HG03025 (cell line): Measurements from ENCODE around the gene BTK.

Source experiments
- ATAC-seq: cut with Tn5 transposase; IDR thresholded peaks from one replicate; pipeline ENCODE4 v1.9.1; 2021; ENCODE audit warnings: mild to moderate bottlenecking, moderate library complexity; ENCODE audit not compliant: unreplicated experiment, low FRiP score

BTK gene

GRCh38 chrX:101394372-101394771 is 8.4 kb upstream of the BTK start:
- ATAC-seq = no peak

DNA sequence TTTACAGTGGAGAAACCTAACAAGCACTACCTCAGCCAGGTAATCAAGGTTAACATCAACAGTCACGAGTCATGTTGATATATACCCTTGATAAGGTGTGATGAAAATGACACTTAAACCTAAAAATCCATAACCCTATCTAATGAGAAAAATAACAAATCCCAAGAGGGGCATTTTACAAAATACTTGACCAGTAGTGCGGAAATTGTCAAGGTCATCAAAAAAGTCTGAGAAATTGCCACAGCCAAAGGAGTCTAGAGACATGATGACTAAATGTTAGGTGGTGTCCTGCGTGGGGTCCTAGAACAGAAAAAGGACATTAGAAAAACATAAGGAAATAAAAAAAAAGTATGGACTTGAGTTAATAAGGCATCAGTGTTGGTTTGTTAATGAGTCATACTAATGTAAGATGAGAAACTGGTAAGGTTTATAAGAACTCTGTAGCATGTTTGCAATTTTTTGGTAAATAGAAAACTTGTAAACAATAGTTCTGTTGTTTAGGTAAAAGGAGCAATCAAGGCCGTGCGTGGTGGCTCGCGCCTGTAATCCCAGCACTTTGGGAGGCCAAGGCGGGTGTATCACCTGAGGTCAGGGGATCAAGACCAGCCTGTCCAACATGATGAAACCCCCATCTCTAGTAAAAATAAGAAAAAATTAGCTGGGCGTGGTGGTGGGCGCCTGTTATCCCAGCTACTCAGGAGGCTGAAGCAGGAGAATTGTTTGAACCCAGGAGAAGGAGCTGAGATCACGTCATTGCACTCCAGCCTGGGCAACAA is 7.7 kb upstream of the BTK start:
- ATAC-seq = no peak

DNA sequence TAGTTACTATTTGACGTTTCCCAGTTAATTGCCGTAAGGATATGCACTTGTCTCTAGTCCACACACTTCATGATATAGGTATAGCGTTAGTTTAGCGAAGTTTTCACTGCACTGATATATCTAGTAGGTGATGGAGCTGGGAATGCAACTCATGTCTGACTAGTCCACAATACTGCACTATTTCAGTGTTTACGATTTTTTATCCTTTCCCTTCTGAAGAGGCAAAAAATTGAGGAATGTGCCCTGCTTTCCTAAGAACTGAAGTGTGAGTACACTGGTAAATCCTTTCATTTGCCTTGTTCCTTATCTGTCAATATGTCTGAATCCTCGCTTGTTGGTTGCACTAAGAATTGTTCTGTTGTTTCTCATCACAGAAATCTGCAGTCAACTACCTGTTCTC is 5.8 kb upstream of the BTK start:
- ATAC-seq = no peak

DNA sequence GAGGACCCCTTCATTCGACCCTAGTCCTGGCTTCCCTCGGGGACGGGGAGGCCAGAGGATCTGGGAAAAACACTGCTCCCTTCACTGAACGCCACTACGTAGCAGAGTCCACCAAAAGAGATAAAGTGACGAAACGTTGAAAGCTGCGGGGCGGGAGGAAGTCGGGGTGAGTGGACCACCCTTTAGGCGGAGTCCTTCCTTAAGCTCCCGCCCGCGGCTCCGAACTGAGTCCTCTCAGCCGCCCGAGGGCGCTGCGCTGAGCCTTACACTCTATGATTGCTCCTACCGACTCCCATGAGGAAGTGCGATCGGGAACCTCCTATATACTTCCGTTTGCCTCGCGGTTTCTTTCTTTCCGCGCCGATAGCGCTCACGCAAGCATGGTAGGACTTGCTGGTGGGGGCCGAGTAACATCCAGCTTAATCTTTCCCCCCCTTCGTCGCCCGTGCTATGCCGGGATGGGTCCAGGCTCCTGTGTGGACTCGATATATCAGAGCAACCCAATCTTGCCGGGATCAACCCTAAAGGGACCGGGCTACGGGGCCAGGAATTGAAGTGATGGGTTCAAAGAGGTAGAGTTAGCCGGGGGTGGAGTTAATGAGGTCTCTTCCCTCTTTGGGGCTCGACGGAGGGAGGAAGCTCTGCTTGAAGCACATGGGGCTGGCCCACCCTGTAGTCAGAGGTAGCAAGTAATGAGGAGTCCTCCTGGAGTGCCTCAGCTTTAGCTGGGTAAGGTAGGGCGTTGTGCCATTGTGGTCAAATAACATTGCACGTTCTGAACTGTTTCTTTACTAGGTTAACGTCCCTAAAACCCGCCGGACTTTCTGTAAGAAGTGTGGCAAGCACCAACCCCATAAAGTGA is 4.9 kb upstream of the BTK start, which contains the start of gene RPL36A:
Gene RPL36A, plus strand, starts transcription at position 348 of the 862 bp plus-strand sequence. Its CDS starts 33 bp downstream, at position 381.
- peak; percentile 68 for ATAC-seq

- no peak for ATAC-seq
Observed at GRCh38 chrX:101388604-101389003, 2.6 kb upstream of the BTK start.

- ATAC-seq = no peak
Observed at GRCh38 chrX:101386542-101386885, 523 bp upstream of the BTK start.

DNA sequence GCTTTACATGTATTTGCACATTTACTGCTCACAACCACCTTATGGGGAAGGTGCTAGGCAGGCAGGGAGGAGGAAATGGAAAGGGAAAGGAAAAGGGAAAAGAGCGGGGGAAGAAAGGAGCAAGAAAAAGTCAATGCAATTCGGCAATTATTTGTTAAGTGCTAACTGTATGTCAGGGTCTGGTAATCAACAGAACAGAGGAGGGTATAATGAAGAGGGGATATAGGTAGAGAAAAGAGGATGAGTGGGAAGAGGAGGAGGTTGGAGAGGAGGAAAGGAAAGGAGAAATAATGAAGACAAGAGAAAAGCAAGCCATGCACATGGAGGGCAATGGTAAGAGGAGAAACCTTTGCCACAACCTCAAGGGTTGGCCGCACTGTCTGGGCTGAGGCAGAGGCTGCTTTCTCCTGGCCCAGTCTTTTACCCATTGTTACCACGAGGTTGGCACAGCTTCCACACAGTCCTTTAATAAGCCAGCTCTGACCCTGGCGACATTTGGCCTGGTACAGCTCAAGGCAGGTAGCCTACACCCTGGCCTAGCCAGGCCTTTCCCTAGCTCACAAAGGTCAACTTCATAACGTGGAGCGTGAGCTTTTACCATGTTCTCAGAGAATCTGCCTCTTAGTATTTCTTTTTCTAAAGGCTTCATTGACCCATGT is 836 bp downstream of the BTK start:
- no peak for ATAC-seq

GRCh38 chrX:101383679-101384205 is 2.2 kb downstream of the BTK start:
- peak; percentile 66 for ATAC-seq

- ATAC-seq = peak; percentile 57
Observed at GRCh38 chrX:101377547-101377946, 8.4 kb downstream of the BTK start.

GRCh38 chrX:101370888-101371504 is 15.0 kb downstream of the BTK start:
- ATAC-seq = peak; percentile 66

DNA sequence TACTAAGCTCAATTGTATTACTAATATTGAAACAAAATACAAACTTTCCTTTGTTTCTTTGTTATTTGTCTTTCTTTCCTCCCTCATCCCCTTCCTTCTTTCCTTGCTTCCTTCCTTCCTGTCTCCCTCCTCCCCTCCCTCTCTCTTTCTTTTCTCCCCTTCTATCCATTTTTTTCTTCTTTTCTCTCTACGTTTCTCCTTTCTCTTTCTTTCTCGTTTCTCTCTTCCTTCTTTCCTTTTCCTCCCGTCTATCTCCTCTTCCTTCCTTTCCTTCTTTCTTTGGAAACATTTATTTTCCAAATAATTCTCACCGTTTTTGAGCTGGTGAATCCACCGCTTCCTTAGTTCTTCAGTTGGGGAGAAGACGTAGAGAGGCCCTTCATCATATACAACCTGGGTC is 16.3 kb downstream of the BTK start:
- no peak for ATAC-seq

GRCh38 chrX:101368800-101369199 is 17.2 kb downstream of the BTK start:
- ATAC-seq = no peak

- ATAC-seq = no peak
Observed at GRCh38 chrX:101365301-101365795, 20.6 kb downstream of the BTK start.

- ATAC-seq = no peak
Observed at GRCh38 chrX:101362757-101363156, 23.2 kb downstream of the BTK start.

DNA sequence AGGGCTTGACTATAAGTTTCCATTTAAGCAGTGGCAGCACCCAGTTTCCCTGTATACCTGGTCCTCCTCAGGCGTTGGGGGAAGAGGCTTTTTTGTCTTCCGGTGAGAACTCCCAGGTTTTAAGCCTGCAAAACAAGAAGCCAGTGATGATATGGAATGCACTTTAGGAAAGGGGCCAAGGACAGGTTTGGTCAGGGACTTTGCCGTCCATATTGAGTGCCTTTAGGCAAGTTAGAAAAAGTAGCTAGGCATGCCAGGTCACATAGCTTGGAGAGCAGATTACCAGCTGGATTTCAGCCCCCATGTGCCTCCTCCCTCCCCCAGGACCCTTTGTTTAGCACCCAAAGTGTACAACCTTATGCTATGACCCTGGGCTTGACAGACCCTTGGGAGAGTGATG is 23.9 kb downstream of the BTK start:
- ATAC-seq = no peak

GRCh38 chrX:101360390-101360789 is 25.6 kb downstream of the BTK start:
- ATAC-seq = no peak

- ATAC-seq = no peak
Observed at GRCh38 chrX:101359966-101360365, 26.0 kb downstream of the BTK start.

DNA sequence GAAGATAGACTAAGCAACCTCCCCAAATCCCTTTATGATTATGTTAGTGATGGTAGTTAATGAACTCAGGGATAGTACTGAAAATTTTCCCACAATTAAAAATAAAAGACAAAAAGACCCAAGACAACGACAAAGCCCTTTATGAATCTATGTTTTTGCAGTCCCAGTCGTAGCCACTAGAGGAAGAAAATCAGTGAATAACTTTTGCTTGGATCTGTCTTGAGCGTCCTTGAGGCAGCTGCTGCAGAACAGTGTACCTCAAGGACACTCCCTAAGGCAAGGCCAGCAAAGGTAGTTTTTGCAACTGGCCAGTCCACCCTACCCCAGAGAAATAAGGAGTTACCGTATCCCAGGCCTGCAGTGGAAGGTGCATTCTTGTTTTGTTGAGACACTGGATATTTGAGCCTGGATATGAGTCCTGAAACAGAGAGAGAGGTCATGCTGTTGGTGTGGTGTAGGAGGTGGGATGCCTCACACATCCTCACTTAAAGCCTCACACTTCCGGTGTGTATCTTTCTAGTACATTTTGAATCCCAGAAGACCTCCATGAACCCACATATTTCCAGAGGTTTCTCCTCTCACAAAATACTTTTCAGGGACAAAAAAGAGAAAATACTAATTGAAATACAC is 28.7 kb downstream of the BTK start:
- no peak for ATAC-seq

DNA sequence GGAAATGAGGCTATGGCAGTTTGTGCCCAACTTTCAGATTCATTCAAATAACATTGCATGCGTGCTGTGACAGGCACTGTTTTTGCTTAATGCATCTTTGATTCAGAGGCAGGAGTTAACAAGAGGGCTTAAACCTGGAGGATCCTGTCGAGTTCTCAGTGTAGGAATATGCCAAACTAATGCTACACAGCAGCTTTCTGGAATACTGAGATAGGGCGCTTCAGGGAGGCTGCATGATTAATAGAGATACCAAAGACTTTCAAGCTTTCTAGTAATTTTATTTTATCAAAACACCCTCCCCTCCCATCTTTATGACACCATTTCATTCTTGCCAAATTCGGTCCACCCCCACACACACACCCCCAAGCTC is 36.8 kb downstream of the BTK start:
- ATAC-seq = no peak
